GM21737 (cell line): Measurements from ENCODE around the gene COL27A1.

Source experiments
- ATAC-seq: cut with Tn5 transposase; IDR thresholded peaks from one replicate; pipeline ENCODE4 v1.9.1; 2021; ENCODE audit warnings: mild to moderate bottlenecking, moderate library complexity; ENCODE audit not compliant: unreplicated experiment

The COL27A1 gene

DNA sequence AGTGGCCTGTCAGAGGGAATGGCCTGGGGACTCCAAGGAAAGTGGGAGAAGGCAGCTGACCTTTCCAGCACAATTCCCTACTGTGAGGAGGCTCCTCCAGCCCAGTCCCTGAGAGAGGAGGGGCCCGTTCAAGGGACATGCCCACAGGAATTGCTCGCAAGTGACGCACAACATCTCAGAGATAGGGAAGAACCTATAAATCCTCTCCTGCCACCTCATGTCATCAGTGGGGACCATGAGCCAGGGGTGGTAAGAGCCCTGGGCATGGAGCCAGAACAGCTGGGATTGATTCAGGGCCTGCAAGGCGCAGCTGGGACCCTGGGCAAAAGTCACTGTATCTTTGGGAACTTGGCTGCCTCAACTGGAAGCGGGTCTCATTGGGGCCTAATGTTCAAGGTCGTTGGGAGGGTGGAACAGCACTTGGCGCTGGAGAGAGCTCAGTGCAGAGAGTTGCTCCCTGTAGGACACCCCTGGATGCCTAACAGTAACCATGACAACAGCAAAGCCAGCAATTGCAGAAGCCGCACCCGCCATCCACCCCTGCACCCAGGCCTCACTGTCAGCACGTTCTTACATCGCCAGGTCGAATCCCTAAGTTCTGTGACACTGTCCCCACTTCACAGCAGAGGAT lies 126.3 kb downstream of the COL27A1 start:
- no peak for ATAC-seq

- ATAC-seq: no peak
These were observed 126.8 kb downstream of the COL27A1 start for GRCh38 chr9:114282104-114282485.

GRCh38 chr9:114282507-114282906 lies 127.2 kb downstream of the COL27A1 start:
- ATAC-seq: no peak

GRCh38 chr9:114282926-114283325 lies 127.6 kb downstream of the COL27A1 start:
- no peak for ATAC-seq

- no peak for ATAC-seq
These were observed 128.3 kb downstream of the COL27A1 start for GRCh38 chr9:114283551-114284111.

DNA sequence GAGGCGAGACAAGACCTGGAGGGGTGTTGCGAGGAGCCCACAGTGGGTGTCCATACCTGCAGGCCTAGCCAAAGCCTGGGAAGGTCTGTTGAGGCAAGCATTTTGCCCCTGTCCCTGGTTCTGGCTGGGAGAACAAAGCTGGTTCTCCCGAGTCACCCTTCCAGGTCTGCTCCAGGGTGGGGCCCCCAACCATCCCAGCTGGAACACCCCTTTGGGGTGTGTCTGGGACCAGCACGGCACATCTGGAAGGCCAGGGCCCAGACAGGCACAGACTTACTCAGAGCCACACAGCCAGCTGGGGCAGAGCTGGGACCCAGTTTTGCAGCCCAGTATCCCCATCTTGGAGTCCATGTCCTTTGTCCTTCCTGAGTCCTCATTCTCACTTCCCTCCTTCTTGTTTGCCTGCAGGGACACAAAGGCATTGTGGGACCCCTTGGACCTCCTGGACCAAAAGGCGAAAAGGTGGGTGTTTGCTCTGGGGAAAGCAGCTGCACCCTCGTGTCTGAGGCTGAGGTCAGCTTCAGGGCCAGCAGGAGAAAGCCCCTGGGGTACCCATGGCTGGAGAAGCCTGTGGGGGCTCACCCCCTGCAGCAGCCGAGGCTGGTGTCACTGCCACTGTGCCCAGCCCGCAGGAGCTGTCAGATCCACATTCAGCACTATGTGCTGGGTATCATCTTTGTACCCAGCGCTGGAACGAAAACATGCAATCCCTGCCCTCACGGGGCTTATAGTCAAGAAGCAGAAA lies 129.2 kb downstream of the COL27A1 start:
- ATAC-seq: no peak

- no peak for ATAC-seq
These were observed 130.0 kb downstream of the COL27A1 start for GRCh38 chr9:114285166-114285867.

DNA sequence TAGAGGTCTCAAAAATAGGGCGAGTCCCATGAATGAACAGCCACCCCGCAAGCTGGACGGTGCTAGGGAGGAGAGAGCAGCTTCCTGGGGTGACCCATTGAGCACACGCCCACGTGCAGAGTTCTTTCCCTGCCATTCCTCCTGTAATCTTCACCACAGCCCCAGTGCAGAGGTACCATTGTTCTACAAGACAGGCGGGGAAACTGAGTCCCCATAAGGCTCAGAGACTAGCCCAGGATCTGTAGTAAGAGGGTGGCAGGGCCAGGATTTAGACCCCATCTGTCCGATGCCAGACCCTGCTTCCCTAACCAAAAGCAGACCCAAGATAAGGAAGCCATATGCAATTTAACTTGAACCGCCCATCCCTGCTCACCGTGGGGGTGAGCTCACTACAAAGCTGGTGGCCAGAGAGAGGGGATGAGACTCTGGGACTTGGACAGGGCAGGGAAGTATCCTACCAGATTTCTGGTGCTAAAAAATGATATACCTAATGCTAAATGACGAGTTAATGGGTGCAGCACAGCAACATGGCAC lies 130.9 kb downstream of the COL27A1 start:
- ATAC-seq: no peak

GRCh38 chr9:114287001-114287762 lies 131.8 kb downstream of the COL27A1 start:
- ATAC-seq: no peak

GRCh38 chr9:114287763-114288192 lies 132.4 kb downstream of the COL27A1 start:
- ATAC-seq: no peak

- ATAC-seq: no peak
These were observed 133.1 kb downstream of the COL27A1 start for GRCh38 chr9:114288193-114289091.

- ATAC-seq: no peak
These were observed 133.8 kb downstream of the COL27A1 start for GRCh38 chr9:114289106-114289505.

DNA sequence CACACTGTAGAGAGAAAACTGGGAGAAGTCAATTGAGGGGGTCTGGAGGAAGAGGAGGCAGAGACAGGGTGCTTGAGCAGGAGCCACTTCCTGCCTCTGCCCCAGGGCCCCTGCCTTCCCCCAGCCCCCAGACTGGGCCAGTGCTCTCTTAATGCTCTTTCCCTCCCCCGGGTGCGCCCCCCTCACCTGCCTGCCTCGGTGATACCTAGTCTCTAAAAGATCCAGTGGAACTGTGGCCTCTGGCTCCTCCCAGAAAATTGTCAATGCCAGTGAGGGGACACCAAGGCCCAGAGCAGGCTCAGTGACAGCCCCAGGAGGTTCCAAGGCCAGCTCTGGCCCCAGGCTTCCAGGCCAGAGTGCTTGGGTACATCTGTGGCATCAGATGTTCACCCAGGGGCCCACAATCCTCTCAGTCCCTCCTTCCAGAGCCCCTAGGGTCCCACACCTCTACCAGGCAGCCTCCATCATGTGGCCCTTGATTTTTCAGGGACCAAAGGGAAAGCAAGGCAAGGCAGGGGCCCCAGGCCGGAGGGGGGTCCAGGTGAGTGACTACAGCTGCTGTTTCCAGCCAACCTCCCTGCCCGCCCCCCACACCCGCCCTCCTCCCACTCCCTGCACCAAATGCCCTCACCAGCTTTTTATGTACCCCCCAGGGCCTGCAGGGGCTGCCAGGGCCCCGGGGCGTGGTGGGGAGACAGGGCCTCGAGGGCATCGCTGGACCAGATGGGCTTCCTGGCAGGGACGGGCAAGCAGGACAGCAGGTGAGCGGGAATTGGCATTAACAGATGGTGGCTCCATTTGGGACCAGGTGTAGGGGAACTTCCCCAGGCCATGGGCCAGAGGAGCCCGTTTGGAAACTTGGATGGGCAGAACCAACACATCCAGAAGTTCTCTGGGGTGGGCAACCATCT lies 134.5 kb downstream of the COL27A1 start:
- no peak for ATAC-seq

DNA sequence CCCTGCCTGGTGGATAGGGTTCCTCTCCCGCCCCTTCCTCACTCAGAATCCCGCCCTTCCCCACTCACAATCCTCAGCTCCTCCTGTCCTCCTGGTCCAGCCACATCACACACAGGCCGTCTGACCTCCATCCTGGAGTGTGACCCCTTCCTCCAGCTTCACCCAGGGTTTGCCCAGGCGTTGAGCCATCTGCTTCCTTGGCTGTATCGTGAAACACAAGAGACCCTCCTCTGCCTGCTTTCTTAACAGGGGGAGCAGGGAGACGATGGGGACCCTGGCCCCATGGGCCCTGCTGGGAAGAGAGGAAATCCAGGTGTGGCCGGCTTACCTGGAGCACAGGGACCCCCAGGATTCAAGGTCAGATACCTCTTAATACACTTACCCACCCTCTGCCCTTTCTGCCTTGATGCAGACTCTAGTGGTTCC lies 135.2 kb downstream of the COL27A1 start:
- ATAC-seq: no peak

GRCh38 chr9:114291064-114291474 lies 135.7 kb downstream of the COL27A1 start:
- ATAC-seq: no peak

GRCh38 chr9:114291886-114292590 lies 136.7 kb downstream of the COL27A1 start:
- no peak for ATAC-seq

- no peak for ATAC-seq
These were observed 139.3 kb downstream of the COL27A1 start for GRCh38 chr9:114294664-114295063.

DNA sequence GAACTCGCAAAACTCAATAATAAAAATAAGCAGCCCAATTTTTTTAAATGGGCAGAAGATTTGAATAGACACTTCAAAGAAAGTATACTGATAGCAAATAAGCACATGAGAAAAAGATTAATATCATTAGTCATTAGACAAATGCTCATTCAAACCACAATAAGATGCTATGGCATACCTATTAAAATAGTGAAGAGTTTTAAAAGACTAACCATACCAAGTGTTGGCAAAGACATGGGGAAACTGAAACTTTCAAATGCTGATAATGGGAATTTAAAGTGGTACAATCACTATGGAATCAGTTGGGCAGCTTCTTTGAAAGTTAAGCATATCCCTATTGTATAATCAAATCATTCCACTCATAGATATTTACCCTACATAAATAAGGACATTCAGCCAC lies 141.0 kb downstream of the COL27A1 start:
- ATAC-seq: no peak
